Measurements from ENCODE around the gene HOXC5. TPM values are rescaled to one million over a fixed set of nuclear protein-coding genes. Genes with fewer than 3 reads are reported as not detected.
A peak's percentile ranks its signal among the peaks of the same experiment; 100 is the strongest.

The HOXC5 gene
- total and polyA plus RNA-seq, 3 donors from 2014 or later = 1.3 to 5.5 (median 1.9) TPM

DNA sequence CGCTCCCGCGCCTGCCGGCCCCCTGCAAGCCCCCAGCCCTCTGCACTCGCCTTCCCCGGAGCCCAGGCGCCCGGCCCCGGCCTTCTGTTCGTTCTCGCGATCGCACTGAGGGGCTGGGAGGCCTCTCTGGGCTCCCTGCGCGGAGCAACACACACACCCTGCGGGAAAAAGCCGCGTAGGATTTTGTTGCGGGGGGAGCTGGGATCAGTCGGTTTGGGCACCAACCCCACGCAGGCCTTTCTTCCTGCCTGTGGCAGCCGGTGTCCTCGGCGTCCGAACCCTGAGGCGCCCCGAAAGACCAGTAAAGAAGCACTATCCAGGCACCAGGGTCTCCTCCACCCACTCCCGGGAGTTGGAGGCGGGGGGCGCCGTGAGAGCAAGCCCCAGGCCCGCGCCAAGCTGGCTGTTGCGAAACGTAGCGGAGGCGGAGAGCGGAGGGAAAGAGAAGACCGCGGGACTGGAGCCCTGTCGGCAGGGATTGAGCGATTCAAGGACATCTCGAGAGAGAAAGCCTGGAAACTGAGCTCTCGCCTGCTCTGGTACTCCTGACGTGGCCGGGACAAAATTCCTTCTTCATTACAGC lies 1.9 kb upstream of the HOXC5 start:
- Histone ChIP-seq H3K4me3 (peak overlapping the region; percentile 39 to 51), H3K4me1 (peaks cover 26% of the 10 kb centered on the region), H3K27me3 (no peaks in the 10 kb centered on the region), H3K36me3 (ENCODE audit: low read depth, missing control alignments) (no peaks in the 10 kb centered on the region), H3K9me3 (no peaks in the 10 kb centered on the region), H3K27ac (peak overlapping the region; percentile 80 to 89)
- TF ChIP-seq POLR2A (IDR thresholded peaks at IDR 0.05) = no peak
- TF ChIP-seq, protein P1, sequence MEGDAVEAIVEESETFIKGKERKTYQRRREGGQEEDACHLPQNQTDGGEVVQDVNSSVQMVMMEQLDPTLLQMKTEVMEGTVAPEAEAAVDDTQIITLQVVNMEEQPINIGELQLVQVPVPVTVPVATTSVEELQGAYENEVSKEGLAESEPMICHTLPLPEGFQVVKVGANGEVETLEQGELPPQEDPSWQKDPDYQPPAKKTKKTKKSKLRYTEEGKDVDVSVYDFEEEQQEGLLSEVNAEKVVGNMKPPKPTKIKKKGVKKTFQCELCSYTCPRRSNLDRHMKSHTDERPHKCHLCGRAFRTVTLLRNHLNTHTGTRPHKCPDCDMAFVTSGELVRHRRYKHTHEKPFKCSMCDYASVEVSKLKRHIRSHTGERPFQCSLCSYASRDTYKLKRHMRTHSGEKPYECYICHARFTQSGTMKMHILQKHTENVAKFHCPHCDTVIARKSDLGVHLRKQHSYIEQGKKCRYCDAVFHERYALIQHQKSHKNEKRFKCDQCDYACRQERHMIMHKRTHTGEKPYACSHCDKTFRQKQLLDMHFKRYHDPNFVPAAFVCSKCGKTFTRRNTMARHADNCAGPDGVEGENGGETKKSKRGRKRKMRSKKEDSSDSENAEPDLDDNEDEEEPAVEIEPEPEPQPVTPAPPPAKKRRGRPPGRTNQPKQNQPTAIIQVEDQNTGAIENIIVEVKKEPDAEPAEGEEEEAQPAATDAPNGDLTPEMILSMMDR (IDR thresholded peaks at IDR 0.05) = no peak
- WGBS, 2 donors = 13 to 29% methylated on average over 34 to 46 of the region's 46 CpGs
- peak; percentile 51 for DNase-seq
- intact Hi-C loops (cut with DNase I; ENCODE audit: low total_unique reads) = loop anchor here (5.0 kb wide), 1 partner anchor 161 kb away; no protein-coding TSS in a partner anchor

DNA sequence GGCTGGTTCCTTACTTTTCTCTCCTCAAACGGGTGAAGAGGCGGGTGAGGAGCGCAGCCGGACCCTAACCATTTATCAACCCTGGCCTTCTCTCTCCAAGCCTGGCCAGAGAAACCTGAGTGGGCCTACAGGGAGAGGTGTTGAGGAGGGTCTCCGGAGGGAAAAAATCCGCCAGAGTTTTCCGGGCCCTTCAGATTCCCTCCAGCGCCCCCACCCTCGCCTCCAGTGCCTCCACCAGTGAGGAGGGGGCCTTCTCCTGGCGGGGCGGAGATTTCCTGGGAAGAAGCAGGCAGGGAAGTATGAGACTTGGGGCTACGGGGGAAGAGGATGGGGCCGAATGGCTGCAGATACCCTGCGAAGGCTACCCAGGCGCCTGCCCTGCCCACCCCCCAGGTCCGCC lies 1.4 kb upstream of the HOXC5 start:
- no peaks in the 10 kb centered on the region for H3K36me3 ChIP-seq (ENCODE audit: low read depth, missing control alignments)
- peaks cover 26% of the 10 kb centered on the region for H3K4me1 ChIP-seq
- DNase-seq = no peak
- peak overlapping the region; percentile 80 to 89 for H3K27ac ChIP-seq
- H3K27me3 ChIP-seq = no peaks in the 10 kb centered on the region
- H3K9me3 ChIP-seq = no peaks in the 10 kb centered on the region
- peak overlapping the region in 1 of 2 donors; percentile 51 for H3K4me3 ChIP-seq
- intact Hi-C loops (cut with DNase I; ENCODE audit: low total_unique reads) = loop anchor here (5.0 kb wide), 1 partner anchor 161 kb away; no protein-coding TSS in a partner anchor
- no peak for TF ChIP-seq POLR2A (IDR thresholded peaks at IDR 0.05)
- TF ChIP-seq, protein P1 (IDR thresholded peaks at IDR 0.05) = no peak
- WGBS, 2 donors = 42 to 61% methylated on average over 11 to 16 of the region's 16 CpGs

DNA sequence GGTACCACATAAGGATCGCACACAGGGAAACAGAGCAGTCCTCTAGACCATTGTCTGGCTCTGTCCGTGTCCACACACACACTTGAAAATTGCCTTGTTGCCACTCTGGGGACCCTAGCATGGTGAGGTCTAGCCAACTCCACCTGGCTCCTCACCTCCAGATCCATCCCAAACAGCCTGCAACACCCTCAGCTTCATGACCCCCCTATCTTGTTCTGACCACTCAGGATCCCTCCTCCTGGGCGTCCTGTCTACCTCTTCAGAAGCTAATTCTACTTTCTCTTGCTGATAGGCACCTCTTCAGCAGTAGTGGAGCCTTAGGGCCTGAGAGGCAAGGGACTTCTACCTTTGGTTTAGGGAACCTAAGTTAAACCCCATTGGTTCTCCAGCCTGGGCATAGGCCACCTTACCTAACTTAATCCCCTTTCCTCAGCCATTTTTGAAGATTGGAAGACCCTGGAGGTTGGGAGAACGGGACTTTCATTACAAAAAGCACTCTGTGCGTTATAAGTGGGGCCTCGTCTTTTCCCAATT lies 697 bp upstream of the HOXC5 start:
- no peak overlapping the region for H3K4me3 ChIP-seq
- no peaks in the 10 kb centered on the region for H3K9me3 ChIP-seq
- 38 to 47% methylated on average over 6 of the region's 6 CpGs for whole genome bisulfite sequencing, 2 donors
- intact Hi-C loops (cut with DNase I; ENCODE audit: low total_unique reads) = loop anchor here (5.0 kb wide), 1 partner anchor 160 kb away; no protein-coding TSS in a partner anchor
- no peaks in the 10 kb centered on the region for H3K27me3 ChIP-seq
- no peaks in the 10 kb centered on the region for H3K36me3 ChIP-seq (ENCODE audit: low read depth, missing control alignments)
- TF ChIP-seq POLR2A (IDR thresholded peaks at IDR 0.05) = no peak
- TF ChIP-seq, protein P1 (IDR thresholded peaks at IDR 0.05) = no peak
- peak overlapping the region in 1 of 2 donors; percentile 89 for H3K27ac ChIP-seq
- DNase-seq = no peak
- H3K4me1 ChIP-seq = peaks cover 25% of the 10 kb centered on the region

DNA sequence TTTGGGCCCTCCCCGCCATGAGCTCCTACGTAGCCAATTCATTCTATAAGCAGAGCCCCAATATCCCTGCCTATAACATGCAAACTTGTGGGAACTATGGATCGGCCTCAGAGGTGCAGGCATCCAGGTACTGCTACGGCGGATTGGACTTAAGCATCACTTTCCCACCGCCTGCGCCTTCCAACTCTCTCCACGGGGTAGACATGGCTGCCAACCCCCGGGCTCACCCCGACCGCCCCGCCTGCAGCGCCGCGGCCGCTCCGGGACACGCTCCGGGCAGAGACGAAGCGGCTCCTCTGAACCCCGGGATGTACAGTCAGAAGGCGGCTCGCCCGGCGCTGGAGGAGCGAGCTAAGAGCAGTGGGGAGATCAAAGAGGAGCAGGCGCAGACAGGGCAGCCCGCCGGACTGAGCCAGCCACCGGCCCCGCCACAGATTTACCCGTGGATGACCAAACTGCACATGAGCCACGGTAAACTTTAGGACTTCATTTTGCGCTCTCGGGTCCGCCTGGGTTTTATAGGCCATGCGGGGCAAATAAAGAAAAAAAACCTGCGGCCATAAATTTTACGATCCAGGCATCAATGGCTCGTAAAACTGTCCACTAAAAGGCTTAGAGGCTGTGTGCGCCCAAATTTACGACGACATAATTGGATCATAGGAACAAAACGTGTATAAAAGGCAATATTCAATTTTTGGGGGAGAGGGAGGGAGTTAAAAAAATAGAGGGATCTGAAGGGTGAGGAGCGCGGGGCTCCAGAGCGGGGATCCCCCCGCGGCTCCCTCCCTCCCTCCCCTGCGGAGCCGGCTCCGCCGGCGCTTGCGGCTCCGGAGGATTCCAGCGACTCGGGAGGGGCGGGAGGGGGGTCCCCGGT lies 493 bp downstream of the HOXC5 start:
- H3K4me1 ChIP-seq = peaks cover 18% of the 10 kb centered on the region
- H3K27ac ChIP-seq = no peak overlapping the region
- no peaks in the 10 kb centered on the region for H3K9me3 ChIP-seq
- DNase-seq = peak; percentile 42
- H3K36me3 ChIP-seq (ENCODE audit: low read depth, missing control alignments) = no peaks in the 10 kb centered on the region
- intact Hi-C loops (cut with DNase I; ENCODE audit: low total_unique reads) = loop anchor here (5.0 kb wide), 1 partner anchor 159 kb away; no protein-coding TSS in a partner anchor
- H3K4me3 ChIP-seq = peak overlapping the region; percentile 29 to 52
- H3K27me3 ChIP-seq = no peaks in the 10 kb centered on the region
- TF ChIP-seq, protein P1 (IDR thresholded peaks at IDR 0.05) = no peak
- TF ChIP-seq POLR2A (IDR thresholded peaks at IDR 0.05) = no peak
- WGBS, 2 donors = 14 to 17% methylated on average over 38 to 61 of the region's 61 CpGs

All from testis (tissue), 3 donors.